IMR-90 (cell line): ENCODE results near the gene TTC9C. TPM values are rescaled to one million over a fixed set of nuclear protein-coding genes. Genes with fewer than 3 reads are reported as not detected.

Experiments
- ATAC-seq: fragments of 200-7000 bp; cut with Tn5 transposase; 2 replicates; pipeline ENCODE4 v1.9.1; 2020; ENCODE audit warnings: low read depth, mild to moderate bottlenecking, moderate library complexity
- BruUV-seq: library from RNA; stranded (reverse); fragments of 400-500 nt; replicated peaks from 2 replicates; lab custom pipeline; 2021; lab: Mats Ljungman, UMichigan
- CTCF ChIA-PET: fragments of 300-600 bp; formaldehyde crosslinking; extraction: SDS; loops from one replicate; lab custom pipeline; 2021; ENCODE audit warnings: antibody characterized with exemption; lab: Yijun Ruan, JAX
- POLR2A ChIA-PET: fragments of 300-600 bp; sonication (Branson Sonifier 250); formaldehyde crosslinking; loops from one replicate; lab custom pipeline; 2022; ENCODE audit warnings: antibody characterized with exemption; ENCODE audit not compliant: unreplicated experiment; lab: Charles Lee
- DNase-seq: peaks from one replicate; pipeline ENCODE4 v3.0.0; 2013
- H2AFZ ChIP-seq: replicated peaks from 2 replicates; pipeline ENCODE3; 2013; ENCODE audit warnings: low read length, mild to moderate bottlenecking; ENCODE audit not compliant: poor library complexity
- H2AK5ac ChIP-seq: 2 replicates; pipeline ENCODE4 v1.6.1; 2013; ENCODE audit warnings: low read depth, low read length, inconsistent platforms
- H2AK9ac ChIP-seq: replicated peaks from 2 replicates; pipeline ENCODE3; 2013; ENCODE audit warnings: mild to moderate bottlenecking, low read depth, low read length, moderate library complexity; ENCODE audit not compliant: poor library complexity
- H2BK120ac ChIP-seq: 2 replicates; pipeline ENCODE4 v1.6.1; 2013; ENCODE audit warnings: low read depth, low read length, inconsistent platforms
- H2BK15ac ChIP-seq: 3 replicates; pipeline ENCODE4 v1.6.1; 2013; ENCODE audit warnings: low read depth, low read length, inconsistent platforms
- H2BK20ac ChIP-seq: 2 replicates; pipeline ENCODE4 v1.6.1; 2013; ENCODE audit warnings: low read depth, mild to moderate bottlenecking, inconsistent platforms, low read length, moderate library complexity
- H2BK5ac ChIP-seq: 2 replicates; pipeline ENCODE4 v1.6.1; 2013; ENCODE audit warnings: mild to moderate bottlenecking, low read depth, low read length, inconsistent platforms; ENCODE audit not compliant: poor library complexity, severe bottlenecking
- H3K14ac ChIP-seq: replicated peaks from 2 replicates; pipeline ENCODE4 v1.6.1; 2013; ENCODE audit warnings: low read depth, low read length, inconsistent platforms
- H3K18ac ChIP-seq: 2 replicates; pipeline ENCODE4 v1.6.1; 2013; ENCODE audit warnings: low read depth, low read length, control low read depth
- H3K23ac ChIP-seq: 2 replicates; pipeline ENCODE4 v1.6.1; 2013; ENCODE audit warnings: low read depth, low read length, inconsistent platforms
- H3K27ac ChIP-seq: 2 replicates; pipeline ENCODE4 v1.5.1; 2013; ENCODE audit warnings: mild to moderate bottlenecking, control low read depth, low read length; ENCODE audit not compliant: insufficient read depth
- H3K27me3 ChIP-seq: 2 replicates; pipeline ENCODE4 v1.6.1; 2013; ENCODE audit warnings: low read length; ENCODE audit not compliant: control insufficient read depth, insufficient read depth
- H3K36me3 ChIP-seq: 2 replicates; pipeline ENCODE4 v1.6.1; 2013; ENCODE audit warnings: low read length, mixed read lengths; ENCODE audit not compliant: control insufficient read depth, insufficient read depth
- H3K4ac ChIP-seq: 2 replicates; pipeline ENCODE4 v1.6.1; 2013; ENCODE audit warnings: low read depth, low read length, inconsistent platforms
- H3K4me1 ChIP-seq: 2 replicates; pipeline ENCODE4 v1.6.1; 2013; ENCODE audit warnings: low read length, mixed read lengths; ENCODE audit not compliant: control insufficient read depth, insufficient read depth
- H3K4me2 ChIP-seq: 2 replicates; pipeline ENCODE4 v1.6.1; 2013; ENCODE audit warnings: low read depth, mild to moderate bottlenecking, control low read depth, low read length, moderate library complexity
- H3K4me3 ChIP-seq: 2 replicates; pipeline ENCODE4 v1.5.1; 2013; ENCODE audit warnings: low read depth, mild to moderate bottlenecking, control low read depth, low read length, moderate library complexity; ENCODE audit not compliant: insufficient read depth
- H3K56ac ChIP-seq: 2 replicates; pipeline ENCODE4 v1.6.1; 2013; ENCODE audit warnings: low read length, inconsistent platforms; ENCODE audit not compliant: insufficient read depth; ENCODE audit errors: extremely low read depth
- H3K79me1 ChIP-seq, 2 experiments: 2 replicates each; pipeline ENCODE4 v1.6.1; 2013; ENCODE audit warnings: low read length in 2 of 2, inconsistent platforms in 1 of 2, low read depth in 1 of 2
- H3K9ac ChIP-seq: 2 replicates; pipeline ENCODE4 v1.6.1; 2013; ENCODE audit warnings: low read depth, low read length, control low read depth
- H3K9me1 ChIP-seq: 2 replicates; pipeline ENCODE4 v1.6.1; 2013; ENCODE audit warnings: low read length, inconsistent platforms; ENCODE audit not compliant: insufficient read depth
- H3K9me3 ChIP-seq: 2 replicates; pipeline ENCODE4 v1.6.1; 2013; ENCODE audit warnings: low read length; ENCODE audit not compliant: control insufficient read depth, insufficient read depth
- H4K20me1 ChIP-seq: 2 replicates; pipeline ENCODE4 v1.6.1; 2013; ENCODE audit warnings: low read length, inconsistent platforms; ENCODE audit not compliant: insufficient read depth
- H4K5ac ChIP-seq: 2 replicates; pipeline ENCODE4 v1.6.1; 2013; ENCODE audit warnings: mild to moderate bottlenecking, low read depth, low read length, control low read depth
- H4K8ac ChIP-seq, 2 experiments: 2 replicates each; pipeline ENCODE4 v1.6.1; 2013; ENCODE audit warnings: low read depth in 2 of 2, low read length in 2 of 2, control low read depth in 1 of 2, inconsistent platforms in 1 of 2
- H4K91ac ChIP-seq: 2 replicates; pipeline ENCODE4 v1.6.1; 2013; ENCODE audit warnings: low read depth, low read length, inconsistent platforms; ENCODE audit not compliant: insufficient read depth
- CEBPB ChIP-seq: IDR thresholded peaks from 2 replicates; pipeline ENCODE4 v1.6.1; 2012; ENCODE audit warnings: low read depth, low read length, improper control_type of control experiment
- FOS ChIP-seq: fragments of 150-350 bp; IDR thresholded peaks from 2 replicates; pipeline ENCODE4 v1.6.1; 2016; ENCODE audit warnings: low read depth, low read length
- MAFK ChIP-seq: IDR thresholded peaks from 2 replicates; pipeline ENCODE4 v1.6.1; 2012; ENCODE audit warnings: low read depth, low read length, improper control_type of control experiment
- NFE2L2 ChIP-seq: fragments of 150-350 bp; IDR thresholded peaks from 2 replicates; pipeline ENCODE4 v1.6.1; 2016; ENCODE audit warnings: low read depth, mild to moderate bottlenecking, low read length
- POLR2A ChIP-seq: IDR thresholded peaks from 2 replicates; pipeline ENCODE4 v1.6.1; 2012; ENCODE audit warnings: mild to moderate bottlenecking, low read depth, low read length
- RAD21 ChIP-seq: IDR thresholded peaks from 2 replicates; pipeline ENCODE4 v1.6.1; 2012; ENCODE audit warnings: low read length, improper control_type of control experiment
- RCOR1 ChIP-seq: IDR thresholded peaks from 2 replicates; pipeline ENCODE4 v1.6.1; 2012; ENCODE audit warnings: mild to moderate bottlenecking, low read length, improper control_type of control experiment; ENCODE audit not compliant: insufficient replicate concordance
- RFX5 ChIP-seq: IDR thresholded peaks from 2 replicates; pipeline ENCODE4 v1.8.0; 2012; ENCODE audit warnings: low read depth, mild to moderate bottlenecking, low read length, moderate library complexity
- SMC3 ChIP-seq: fragments of 150-350 bp; IDR thresholded peaks from 2 replicates; pipeline ENCODE4 v1.6.1; 2016; ENCODE audit warnings: low read depth, mild to moderate bottlenecking, antibody characterized with exemption, low read length, moderate library complexity
- USF2 ChIP-seq: fragments of 150-350 bp; IDR thresholded peaks from 2 replicates; pipeline ENCODE4 v1.6.1; 2017; ENCODE audit warnings: mild to moderate bottlenecking, antibody characterized with exemption, low read length, low read depth
- WGBS, 2 experiments: methylation state at CpG; one replicate each; pipeline versions ENCODE4 v1.1.5 to v1.1.7; 2013; ENCODE audit warnings: missing lambda C conversion rate in 2 of 2; ENCODE audit not compliant: insufficient read length in 1 of 2; ENCODE audit errors: extremely low coverage in 2 of 2; 5-methylcytosine and 5-hydroxymethylcytosine counted together
- dilution Hi-C: fragments of 300-500 bp; cut with HindIII; formaldehyde crosslinking; loops from one replicate; pipeline ENCODE4 v1.14.3; 2018; ENCODE audit warnings: low sequenced_read_pairs; ENCODE audit not compliant: unreplicated experiment
- in situ Hi-C: fragments of 300-500 bp; cut with MboI; formaldehyde crosslinking; loops from 3 replicates; pipeline ENCODE4 v1.14.3; 2019; ENCODE audit warnings: low sequenced_read_pairs, inconsistent platforms, mixed read lengths
- intact Hi-C: fragments of 100-400 bp; cut with micrococcal nuclease; formaldehyde crosslinking; loops from 2 replicates; pipeline ENCODE4 v1.10.0; 2022
- polyA plus RNA-seq, 3 experiments: library from polyadenylated mRNA; depleted of rRNA; stranded (reverse); fragments of >200 nt; gene quantifications; 2 replicates each; pipeline ENCODE4 v1.2.3, GENCODE V29; 2012; ENCODE audit warnings: low replicate concordance in 1 of 3
- total RNA-seq: library from RNA; depleted of rRNA; stranded (reverse); fragments of >200 nt; gene quantifications from 2 replicates; pipeline ENCODE4 v1.2.3, GENCODE V29; 2012
- TF ChIP-seq, protein P1 (sequence below): fragments of 150-350 bp; IDR thresholded peaks from 2 replicates; pipeline ENCODE4 v1.6.1; 2016; ENCODE audit warnings: low read depth, mild to moderate bottlenecking, low read length, moderate library complexity, borderline replicate concordance

The TTC9C gene
- total and polyA plus RNA-seq, 2 of the 4 experiments (the other 2 are of a cell fraction) = 32.9 to 37.1 TPM

DNA sequence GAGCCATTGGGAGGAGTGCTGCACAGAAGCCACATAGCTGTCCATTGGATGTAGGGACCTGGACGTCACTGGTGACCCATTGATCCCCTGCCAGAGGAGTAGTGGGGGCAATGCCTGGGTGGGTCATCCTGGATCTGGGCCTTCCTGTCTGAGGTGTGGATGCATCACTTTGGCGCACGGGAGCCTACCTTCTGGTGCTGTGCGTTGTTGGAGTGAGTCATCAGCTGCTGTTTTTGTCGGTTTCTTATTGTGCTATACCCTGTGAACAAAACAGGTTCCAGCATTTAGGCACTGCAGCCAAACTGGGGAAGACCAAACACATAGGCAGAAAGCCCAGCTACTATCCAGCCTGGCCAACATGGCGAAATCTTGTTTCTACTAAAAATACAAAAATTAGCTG, 46.1 kb downstream of the TTC9C start (continued):
- TF ChIP-seq RFX5 (no peak), RAD21 (no peak)

GRCh38 chr11:62775646-62776045, 47.4 kb downstream of the TTC9C start:
- ChIA-PET CTCF (interaction anchor here (0.9 to 2.4 kb wide), 2 partner anchors 11 to 12 kb away, joined by 3 to 7 read pairs; partner anchors contain the start of gene TMEM179B), POLR2A (no interaction called here)
- Histone ChIP-seq H2BK15ac (no peak overlapping the region), H3K27ac (no peak overlapping the region), H2BK20ac (no peak overlapping the region), H2BK5ac (no peak overlapping the region), H3K27me3 (no peaks in the 10 kb centered on the region), H4K20me1 (no peaks in the 10 kb centered on the region), H3K4me1 (peaks cover 1% of the 10 kb centered on the region), H3K4me3 (no peak overlapping the region), H3K4me2 (no peak overlapping the region), H2AK5ac (no peak overlapping the region), H2BK120ac (no peak overlapping the region), H4K8ac (no peak overlapping the region), H3K56ac (no peak overlapping the region), H3K9ac (no peak overlapping the region), H3K14ac (no peak overlapping the region), H3K18ac (no peak overlapping the region), H4K5ac (no peak overlapping the region), H3K23ac (no peak overlapping the region), H3K79me1 (peaks cover 8 to 25% of the 10 kb centered on the region in 2 experiments), H2AFZ (no peak overlapping the region), H3K9me1 (0 out of 2 replicates have a peak, but pooled peaks cover 1% of the 10 kb centered on the region), H3K4ac (no peak overlapping the region), H3K36me3 (peaks cover 29% of the 10 kb centered on the region), H4K91ac (no peak overlapping the region), H2AK9ac (peak overlapping the region; percentile 61), H3K9me3 (no peaks in the 10 kb centered on the region)
- DNase-seq (no peak), ATAC-seq (no peak)
- in situ Hi-C loops = no loop called here
- intact Hi-C loops = no loop called here
- no peak for TF ChIP-seq NFE2L2
- no peak for TF ChIP-seq RAD21
- TF ChIP-seq FOS = no peak
- TF ChIP-seq RCOR1 = no peak
- no peak for TF ChIP-seq USF2
- TF ChIP-seq, protein P1, sequence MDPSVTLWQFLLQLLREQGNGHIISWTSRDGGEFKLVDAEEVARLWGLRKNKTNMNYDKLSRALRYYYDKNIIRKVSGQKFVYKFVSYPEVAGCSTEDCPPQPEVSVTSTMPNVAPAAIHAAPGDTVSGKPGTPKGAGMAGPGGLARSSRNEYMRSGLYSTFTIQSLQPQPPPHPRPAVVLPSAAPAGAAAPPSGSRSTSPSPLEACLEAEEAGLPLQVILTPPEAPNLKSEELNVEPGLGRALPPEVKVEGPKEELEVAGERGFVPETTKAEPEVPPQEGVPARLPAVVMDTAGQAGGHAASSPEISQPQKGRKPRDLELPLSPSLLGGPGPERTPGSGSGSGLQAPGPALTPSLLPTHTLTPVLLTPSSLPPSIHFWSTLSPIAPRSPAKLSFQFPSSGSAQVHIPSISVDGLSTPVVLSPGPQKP = no peak
- TF ChIP-seq SMC3 = no peak
- TF ChIP-seq MAFK = no peak
- no peak for TF ChIP-seq CEBPB
- no peak for TF ChIP-seq POLR2A
- BruUV-seq = no TSS peak
- dilution Hi-C loops = no loop called here
- 97% methylated on average over 13 of the region's 17 CpGs; no CpG with 5 or more reads in 1 of the 2 experiments for WGBS, 2 experiments
